HG03159 (cell line): ENCODE data around the gene ABCC3.

Experiments
- ATAC-seq: cut with Tn5 transposase; IDR thresholded peaks from one replicate; pipeline ENCODE4 v1.9.1; 2021; ENCODE audit warnings: mild to moderate bottlenecking, moderate library complexity; ENCODE audit not compliant: unreplicated experiment

Gene ABCC3

GRCh38 chr17:50682441-50682840 lies 47.8 kb downstream of the ABCC3 start:
- ATAC-seq: no peak

GRCh38 chr17:50682938-50683337 lies 48.3 kb downstream of the ABCC3 start:
- ATAC-seq: no peak

GRCh38 chr17:50683434-50684287 lies 49.0 kb downstream of the ABCC3 start:
- no peak for ATAC-seq

DNA sequence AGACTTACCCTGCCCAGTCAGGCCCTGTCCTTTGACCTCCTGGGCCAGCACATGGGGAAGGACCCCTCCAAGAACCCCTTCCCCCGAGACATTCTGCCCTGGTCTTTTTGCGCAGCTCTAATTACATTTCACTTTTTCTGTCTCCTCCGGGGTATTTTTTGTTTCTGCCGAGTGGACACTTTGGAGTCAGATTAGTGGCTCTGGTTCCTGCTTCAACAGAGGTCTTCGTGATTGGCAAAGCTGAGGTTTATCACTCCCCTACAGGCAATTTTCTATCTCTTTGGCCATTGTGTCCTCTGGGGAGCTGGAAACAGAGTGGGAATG lies 49.6 kb downstream of the ABCC3 start:
- no peak for ATAC-seq

GRCh38 chr17:50684612-50685333 lies 50.1 kb downstream of the ABCC3 start:
- no peak for ATAC-seq

GRCh38 chr17:50685334-50685665 lies 50.6 kb downstream of the ABCC3 start:
- no peak for ATAC-seq

- ATAC-seq: no peak
Observed at GRCh38 chr17:50685691-50686493, 51.2 kb downstream of the ABCC3 start.

- no peak for ATAC-seq
Observed at GRCh38 chr17:50686494-50687199, 52.0 kb downstream of the ABCC3 start.

GRCh38 chr17:50687200-50688066 lies 52.8 kb downstream of the ABCC3 start:
- no peak for ATAC-seq

DNA sequence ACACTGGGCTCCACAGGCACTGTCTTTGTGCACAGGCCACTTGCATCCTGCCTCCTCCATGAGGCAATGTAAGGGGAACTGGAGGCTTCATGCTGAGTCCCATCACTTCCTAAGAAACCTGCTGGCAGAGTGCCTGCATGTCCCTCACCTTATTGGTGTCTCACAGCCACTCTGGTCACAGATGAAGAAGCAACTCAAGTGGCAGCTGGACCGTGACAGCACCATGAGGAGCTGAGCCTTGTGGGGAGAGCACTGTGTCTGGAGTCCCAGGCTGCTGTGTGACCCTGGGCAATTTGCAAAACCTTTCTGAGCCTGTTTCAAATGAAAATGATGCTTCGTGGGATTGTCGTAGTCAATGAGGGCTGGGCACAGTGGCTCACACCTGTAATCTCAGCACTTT lies 53.6 kb downstream of the ABCC3 start:
- ATAC-seq: no peak

DNA sequence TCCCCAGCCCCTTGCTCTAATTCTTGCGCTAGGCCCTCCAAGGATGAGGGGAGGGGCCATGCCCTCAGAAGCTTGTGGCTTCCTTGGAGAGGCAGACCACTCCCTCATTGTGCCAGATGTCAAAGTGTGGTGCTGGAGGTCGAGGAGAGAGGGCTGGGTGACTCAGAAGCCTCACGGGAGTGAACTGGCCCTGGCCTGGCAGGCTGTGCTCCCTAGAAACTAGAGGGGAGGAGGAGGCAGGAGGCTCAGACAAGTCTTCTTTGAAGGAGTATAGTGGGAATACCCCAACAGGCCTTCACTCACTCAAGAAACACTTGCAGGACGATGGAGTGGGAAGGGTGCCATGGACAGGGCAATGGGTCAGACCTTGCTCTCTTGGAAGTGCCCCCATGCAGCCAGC lies 54.6 kb downstream of the ABCC3 start:
- no peak for ATAC-seq

DNA sequence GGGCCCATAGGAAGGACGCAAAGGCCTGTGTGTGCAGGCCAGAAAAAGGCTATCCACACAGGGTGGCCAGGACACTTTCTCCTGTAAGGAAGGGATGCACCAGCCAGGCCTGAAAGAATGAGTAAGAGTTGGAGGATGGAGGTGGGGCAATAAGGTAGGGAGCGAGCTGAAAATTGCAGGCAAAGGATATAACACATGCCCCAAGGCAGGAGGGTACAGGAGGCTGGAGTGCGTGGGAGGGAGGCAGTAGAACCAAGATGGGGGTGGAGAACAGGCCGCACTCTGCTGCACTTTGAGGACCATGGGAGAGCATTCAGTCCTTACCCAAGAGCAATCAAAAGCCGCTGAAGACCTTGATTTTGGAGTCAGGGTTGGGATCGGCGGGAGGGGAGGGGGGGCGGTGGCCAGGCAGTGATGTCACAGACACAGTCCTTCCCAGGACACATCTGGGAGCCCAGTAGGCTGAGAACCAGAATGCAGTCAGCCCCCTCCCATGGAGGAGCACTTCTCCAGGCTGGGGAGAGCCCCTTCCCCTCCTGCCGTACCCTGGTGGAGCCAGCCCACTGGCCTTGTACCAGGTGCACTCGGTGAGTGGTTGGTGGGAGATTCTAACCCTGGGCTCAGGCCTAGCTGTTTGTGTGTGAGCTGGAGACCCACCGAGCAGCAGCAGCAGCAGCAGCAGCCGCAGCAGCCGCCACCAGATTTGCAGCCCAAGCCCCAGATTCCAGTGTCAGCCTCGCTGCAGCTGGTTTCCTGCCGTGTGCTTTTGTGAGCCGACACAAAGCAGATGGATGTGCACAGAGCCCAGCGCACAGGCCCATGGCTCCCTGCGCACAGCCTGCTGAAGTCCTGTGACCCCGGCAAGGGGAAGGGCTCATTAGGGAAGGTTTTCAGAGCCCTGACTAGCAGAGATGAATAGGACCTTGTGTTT lies 55.5 kb downstream of the ABCC3 start:
- no peak for ATAC-seq

- ATAC-seq: no peak
Observed at GRCh38 chr17:50690887-50691549, 56.3 kb downstream of the ABCC3 start.

GRCh38 chr17:50691550-50692447 lies 57.1 kb downstream of the ABCC3 start:
- ATAC-seq: no peak

DNA sequence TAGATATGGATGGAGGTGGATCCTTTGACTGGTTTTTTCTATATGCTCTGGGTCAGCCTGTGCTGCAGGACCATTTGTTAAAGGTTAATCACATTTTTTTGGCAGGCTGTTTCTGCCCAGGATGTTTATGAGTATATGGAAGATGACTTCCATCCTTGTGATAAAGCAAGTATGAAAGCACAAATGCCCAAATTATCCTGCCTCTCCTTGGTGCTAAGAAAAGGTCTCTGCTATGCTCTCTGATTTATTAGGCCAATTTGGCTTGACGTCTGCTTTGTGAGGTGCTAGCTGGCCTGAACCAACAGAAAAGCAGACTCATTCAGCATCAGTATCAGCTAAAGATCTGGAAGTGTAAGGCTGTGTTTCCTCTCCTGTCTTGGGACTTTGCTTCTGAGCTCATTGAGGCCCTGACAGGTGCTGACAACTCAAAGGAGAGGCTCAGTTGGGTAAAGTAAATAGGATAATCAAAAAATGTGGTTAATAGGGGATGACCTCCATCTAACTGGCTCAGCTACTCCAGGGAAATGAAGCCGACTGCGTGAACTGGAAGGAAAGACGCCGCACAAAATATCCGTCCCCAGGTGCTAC lies 57.9 kb downstream of the ABCC3 start:
- no peak for ATAC-seq

GRCh38 chr17:50693036-50693682 lies 58.5 kb downstream of the ABCC3 start:
- ATAC-seq: no peak
